NCI-H2171 treated with DMSO at 0.1 percent for 48 hours (cell line): ENCODE results near the gene DIP2A.
"Not testable (repeated sequence)": the region's sequence is repeated elsewhere in the genome, so short reads cannot be mapped to it uniquely, and the experiment has no call there.

ENCODE experiments used
- DNase-seq: peaks from one replicate; lab custom pipeline; 2025; lab: John Stamatoyannopoulos, UW

Gene DIP2A

GRCh38 chr21:46426313-46427046, 32.2 kb upstream of the DIP2A start:
- no peak for DNase-seq

- no peak for DNase-seq
Measured at GRCh38 chr21:46427516-46427915, 31.2 kb upstream of the DIP2A start.

GRCh38 chr21:46428286-46428685, 30.4 kb upstream of the DIP2A start:
- no peak for DNase-seq

GRCh38 chr21:46428987-46429710, 29.5 kb upstream of the DIP2A start:
- no peak for DNase-seq

GRCh38 chr21:46429754-46430681, 28.7 kb upstream of the DIP2A start:
- DNase-seq: no peak

GRCh38 chr21:46431448-46431847, 27.2 kb upstream of the DIP2A start:
- DNase-seq: no peak

GRCh38 chr21:46431884-46432488, 26.7 kb upstream of the DIP2A start:
- no peak for DNase-seq

- DNase-seq: not testable (repeated sequence)
Measured at GRCh38 chr21:46433116-46433515, 25.6 kb upstream of the DIP2A start.

- DNase-seq: no peak
Measured at GRCh38 chr21:46434322-46434958, 24.3 kb upstream of the DIP2A start.

GRCh38 chr21:46435786-46436227, 22.9 kb upstream of the DIP2A start:
- DNase-seq: no peak

GRCh38 chr21:46436621-46437020, 22.1 kb upstream of the DIP2A start:
- no peak for DNase-seq

GRCh38 chr21:46437096-46437498, 21.6 kb upstream of the DIP2A start:
- DNase-seq: no peak

- DNase-seq: no peak
Measured at GRCh38 chr21:46437511-46437910, 21.2 kb upstream of the DIP2A start.

- no peak for DNase-seq
Measured at GRCh38 chr21:46438241-46438640, 20.4 kb upstream of the DIP2A start.

GRCh38 chr21:46439906-46440305, 18.8 kb upstream of the DIP2A start:
- DNase-seq: no peak

GRCh38 chr21:46441331-46441730, 17.4 kb upstream of the DIP2A start:
- no peak for DNase-seq

- DNase-seq: no peak
Measured at GRCh38 chr21:46441961-46442498, 16.7 kb upstream of the DIP2A start.

GRCh38 chr21:46442938-46443337, 15.8 kb upstream of the DIP2A start:
- no peak for DNase-seq

GRCh38 chr21:46443910-46444309, 14.8 kb upstream of the DIP2A start:
- no peak for DNase-seq

- DNase-seq: no peak
Measured at GRCh38 chr21:46448108-46448507, 10.6 kb upstream of the DIP2A start.

- DNase-seq: not testable (repeated sequence)
Measured at GRCh38 chr21:46448855-46449254, 9.8 kb upstream of the DIP2A start.
